Measurements from ENCODE around the gene C1orf52.

GRCh38 chr1:85308833-85309350, 49.4 kb upstream of the C1orf52 start:
- TF ChIP-seq POLR2AphosphoS5 (IDR thresholded peaks at IDR 0.05) (no peak), POLR2A (IDR thresholded peaks at IDR 0.05) (no peak), CTCF (IDR thresholded peaks at IDR 0.05) (no peak)
